Adrenal gland (tissue), 12 donors: Measurements from ENCODE around the gene MEX3A. TPM values are rescaled to one million over a fixed set of nuclear protein-coding genes. Genes with fewer than 3 reads are reported as not detected.

Experiments
- DNase-seq, 7 donors: peaks; one replicate each; pipeline ENCODE4 v3.0.0-alpha.2; 2019 to 2020
- H3K27ac ChIP-seq, 5 donors: fragments of 200-600 bp; sonication (generic) in 4 of 5; 1 replicate in 3 of 5; 2 replicates in 2 of 5; pipeline versions ENCODE4 v1.5.1 to v1.8.0; 2016 to 2020; ENCODE audit warnings: mild to moderate bottlenecking in 1 of 5
- H3K27me3 ChIP-seq: fragments of 200-600 bp; 2 replicates; pipeline ENCODE4 v1.8.0; 2021
- H3K36me3 ChIP-seq, 2 donors: fragments of 200-600 bp; replicated peaks in 1 of 2; 1 replicate in 1 of 2; 2 replicates in 1 of 2; pipeline versions ENCODE4 v1.5.1 to v1.8.0; 2018 to 2022
- H3K4me1 ChIP-seq, 2 donors: fragments of 200-600 bp; replicated peaks in 1 of 2; 1 replicate in 1 of 2; 2 replicates in 1 of 2; pipeline versions ENCODE4 v1.5.1 to v1.8.0; 2018 to 2021
- H3K4me3 ChIP-seq, 4 donors: fragments of 200-600 bp; sonication (generic) in 3 of 4; one replicate each; pipeline ENCODE4 v1.5.1; 2016 to 2018
- H3K9me3 ChIP-seq, 3 donors: fragments of 200-600 bp; sonication (generic) in 1 of 3; replicated peaks in 1 of 3; 1 replicate in 2 of 3; 2 replicates in 1 of 3; pipeline versions ENCODE4 v1.5.1 to v1.8.0; 2016 to 2021
- CTCF ChIP-seq, 6 experiments: fragments of 450-650 bp in 4 of 6; fragments of 200-600 bp in 2 of 6; sonication (generic) in 1 of 6; IDR thresholded peaks; 1 replicate in 5 of 6; 2 replicates in 1 of 6; pipeline versions ENCODE4 v1.5.1 to v1.8.0; 2016 to 2021; ENCODE audit warnings: antibody characterized with exemption in 6 of 6, mild to moderate bottlenecking in 2 of 6, moderate library complexity in 1 of 6
- POLR2A ChIP-seq, 2 donors: fragments of 450-650 bp; IDR thresholded peaks; one replicate each; pipeline ENCODE4 v1.6.1; 2017; ENCODE audit warnings: antibody characterized with exemption in 2 of 2, mild to moderate bottlenecking in 2 of 2, moderate library complexity in 1 of 2
- WGBS, 4 donors: extraction: QIAGEN DNeasy Blood & Tissue Kit in 2 of 4; methylation state at CpG; one replicate each; pipeline versions ENCODE4 v1.1.5 to v1.1.7; 2013 to 2017; 5-methylcytosine and 5-hydroxymethylcytosine counted together
- intact Hi-C, 2 donors: fragments of 100-400 bp; cut with DNase I; formaldehyde crosslinking; loops; one replicate each; pipeline versions ENCODE4 v1.14.1 to v1.15.0; 2022 to 2023
- polyA plus RNA-seq, 3 donors: library from polyadenylated mRNA; stranded (reverse); fragments of 200-250 nt in 2 of 3; fragments of 350-450 nt in 1 of 3; fragmentation: Illumina TruSeq in 1 of 3; extraction: RNeasy Lipid Tissue Mini Kit (QIAGEN cat#74804) in 1 of 3; gene quantifications; one replicate each; pipeline ENCODE4 v1.2.3, GENCODE V29; 2013 to 2014
- total RNA-seq, 9 donors: library from RNA; depleted of rRNA in 4 of 9; stranded (reverse); fragments of >200 nt in 4 of 9; fragments of 120-200 nt in 1 of 9; fragmentation: NEBNext Ultra II Directional in 1 of 9; extraction: Animal tissue kit (Norgen Biotek cat#: 25700) in 1 of 9; gene quantifications; one replicate each; pipeline versions ENCODE4 v1.1.0 to v1.2.4, GENCODE V29; 2013 to 2023
- donor health status: healthy with polysubstance abuse.
- donor health status: Bipolar disorder and iron deficiency.
- donor health status: DM: yes; HTN: yes; CAD: no.
- donor health status: DM: no; HTN: no; CAD: no.
- donor health status: DM: no; HTN: no; CAD: no.
- donor health status: DM: yes; HTN: yes; CAD: no.

The MEX3A gene
- total and polyA plus RNA-seq, 12 donors: 0.09 to 2.4 (median 0.37) TPM

DNA sequence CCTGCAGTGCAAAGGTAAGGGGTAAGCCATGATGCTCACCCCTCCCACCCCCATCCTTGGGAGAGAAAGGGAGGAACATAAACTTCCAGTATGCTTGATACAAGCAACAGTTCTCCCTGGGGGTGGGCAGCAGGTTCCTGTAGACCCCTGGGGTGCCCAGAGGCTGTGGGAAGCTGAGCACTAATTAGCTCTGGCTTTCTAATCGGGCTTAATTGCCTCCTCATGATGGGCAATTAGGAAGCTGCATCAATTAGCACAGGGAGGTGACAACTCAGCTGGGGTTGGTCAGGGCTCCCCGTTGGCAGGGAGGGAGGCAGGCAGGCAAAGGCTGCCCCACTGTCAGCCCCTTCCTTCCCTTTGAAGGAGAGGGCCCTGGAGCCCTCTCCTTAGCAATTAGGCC is 16.5 kb upstream of the MEX3A start:
- intact Hi-C loops: loop anchor here in 1 of 2 donors (5.0 kb wide), 1 partner anchor 124 kb away; no protein-coding TSS in a partner anchor
- H3K4me1 ChIP-seq: peaks cover 20 to 48% of the 10 kb centered on the region in 2 donors
- no peaks in the 10 kb centered on the region for H3K27me3 ChIP-seq
- no peak overlapping the region for H3K27ac ChIP-seq
- DNase-seq: no peak
- H3K9me3 ChIP-seq: no peaks in the 10 kb centered on the region
- TF ChIP-seq CTCF (IDR thresholded peaks at IDR 0.05) (no peak), POLR2A (IDR thresholded peaks at IDR 0.05) (no peak)
- no peak overlapping the region for H3K4me3 ChIP-seq
- H3K36me3 ChIP-seq: no peaks in the 10 kb centered on the region
- WGBS, 4 donors: 81 to 100% (median 83%) methylated on average over 1 to 2 of the region's 2 CpGs; no CpG with 5 or more reads in 1 of the 4 donors

- Histone ChIP-seq H3K27me3 (no peaks in the 10 kb centered on the region), H3K4me1 (peaks cover 16 to 37% of the 10 kb centered on the region in 2 donors), H3K36me3 (no peaks in the 10 kb centered on the region), H3K4me3 (no peak overlapping the region), H3K9me3 (no peaks in the 10 kb centered on the region), H3K27ac (peak overlapping the region in 2 of 5 donors; percentile 52 to 71)
- TF ChIP-seq CTCF (IDR thresholded peaks at IDR 0.05) (no peak), POLR2A (IDR thresholded peaks at IDR 0.05) (no peak)
- intact Hi-C loops: loop anchor here (2.0 to 5.0 kb wide), 2 partner anchors 33 to 125 kb away; no protein-coding TSS in a partner anchor
- no peak for DNase-seq
- WGBS, 4 donors: 91 to 96% (median 92%) methylated on average over 7 to 9 of the region's 9 CpGs
Observed at GRCh38 chr1:156097499-156098178, 15.4 kb upstream of the MEX3A start.

GRCh38 chr1:156096640-156097391 is 14.6 kb upstream of the MEX3A start:
- H3K36me3 ChIP-seq: no peaks in the 10 kb centered on the region
- H3K4me3 ChIP-seq: no peak overlapping the region
- intact Hi-C loops: loop anchor here (2.0 to 5.0 kb wide), 2 partner anchors 34 to 125 kb away; no protein-coding TSS in a partner anchor
- H3K9me3 ChIP-seq: no peaks in the 10 kb centered on the region
- H3K27ac ChIP-seq: peak overlapping the region in 3 of 5 donors; percentile 32 to 71 (median 52)
- H3K4me1 ChIP-seq: peaks cover 16 to 29% of the 10 kb centered on the region in 2 donors
- TF ChIP-seq POLR2A (IDR thresholded peaks at IDR 0.05) (no peak), CTCF (IDR thresholded peaks at IDR 0.05) (peak; percentile 78 to 99 (median 96))
- 19 to 46% (median 30%) methylated on average over 7 to 14 of the region's 14 CpGs for WGBS, 4 donors
- DNase-seq: peak; percentile 89 to 98 (median 93)
- H3K27me3 ChIP-seq: no peaks in the 10 kb centered on the region

- WGBS, 4 donors: 83 to 87% (median 85%) methylated on average over 3 of the region's 3 CpGs
- Histone ChIP-seq H3K27ac (peak overlapping the region in 2 of 5 donors; percentile 52 to 71), H3K9me3 (no peaks in the 10 kb centered on the region), H3K36me3 (no peaks in the 10 kb centered on the region), H3K4me1 (peaks cover 13 to 26% of the 10 kb centered on the region in 2 donors), H3K27me3 (no peaks in the 10 kb centered on the region), H3K4me3 (no peak overlapping the region)
- DNase-seq: no peak
- no peak for TF ChIP-seq POLR2A (IDR thresholded peaks at IDR 0.05)
- TF ChIP-seq CTCF (IDR thresholded peaks at IDR 0.05): no peak
- intact Hi-C loops: loop anchor here (2.0 to 5.0 kb wide), 2 partner anchors 35 to 126 kb away; no protein-coding TSS in a partner anchor
Observed at GRCh38 chr1:156095906-156096508, 13.7 kb upstream of the MEX3A start.
